Spleen (tissue), 11 donors: ENCODE results near the gene BMPR1A. TPM values are rescaled to one million over a fixed set of nuclear protein-coding genes. Genes with fewer than 3 reads are reported as not detected.
A peak's percentile ranks its signal among the peaks of the same experiment; 100 is the strongest.

Experiments used
- DNase-seq: peaks from one replicate; pipeline ENCODE4 v3.0.0-alpha.2; 2020
- H3K27ac ChIP-seq, 8 donors: fragments of 200-600 bp; sonication (generic) in 7 of 8; 1 replicate in 4 of 8; 2 replicates in 4 of 8; pipeline versions ENCODE4 v1.5.0 to v1.8.0; 2016 to 2021; ENCODE audit warnings: inconsistent platforms in 4 of 8, mild to moderate bottlenecking in 4 of 8, moderate library complexity in 1 of 8
- H3K27me3 ChIP-seq, 7 donors: fragments of 200-600 bp; sonication (generic) in 6 of 7; replicated peaks in 1 of 7; 1 replicate in 4 of 7; 2 replicates in 3 of 7; pipeline versions ENCODE4 v1.5.0 to v1.8.0; 2016 to 2021; ENCODE audit warnings: inconsistent platforms in 3 of 7, mild to moderate bottlenecking in 1 of 7
- H3K36me3 ChIP-seq, 6 donors: fragments of 200-600 bp; sonication (generic) in 5 of 6; 1 replicate in 4 of 6; 2 replicates in 2 of 6; pipeline versions ENCODE4 v1.5.0 to v1.8.0; 2016 to 2021; ENCODE audit warnings: inconsistent platforms in 2 of 6
- H3K4me1 ChIP-seq, 6 donors: fragments of 200-600 bp; sonication (generic) in 5 of 6; 1 replicate in 3 of 6; 2 replicates in 3 of 6; pipeline versions ENCODE4 v1.5.0 to v1.8.0; 2016 to 2021; ENCODE audit warnings: inconsistent platforms in 3 of 6
- H3K4me3 ChIP-seq, 8 donors: fragments of 200-600 bp; sonication (generic) in 7 of 8; 1 replicate in 4 of 8; 2 replicates in 4 of 8; pipeline versions ENCODE4 v1.5.0 to v1.8.0; 2016 to 2021; ENCODE audit warnings: inconsistent platforms in 4 of 8, mild to moderate bottlenecking in 4 of 8, moderate library complexity in 2 of 8
- H3K9me3 ChIP-seq, 8 donors: fragments of 200-600 bp; sonication (generic) in 7 of 8; 1 replicate in 4 of 8; 2 replicates in 4 of 8; pipeline versions ENCODE4 v1.5.0 to v1.8.0; 2016 to 2021; ENCODE audit warnings: inconsistent platforms in 4 of 8
- POLR2A ChIP-seq, 3 donors: fragments of 450-650 bp; IDR thresholded peaks; one replicate each; pipeline ENCODE4 v1.5.1; 2017; ENCODE audit warnings: antibody characterized with exemption in 3 of 3, mild to moderate bottlenecking in 1 of 3
- POLR2AphosphoS5 ChIP-seq, 3 donors: sonication (generic); formaldehyde crosslinking; IDR thresholded peaks; one replicate each; pipeline ENCODE4 v1.5.1; 2017; ENCODE audit warnings: antibody characterized with exemption in 3 of 3
- WGBS, 5 donors: extraction: QIAGEN DNeasy Blood & Tissue Kit in 3 of 5; methylation state at CpG; one replicate each; pipeline versions ENCODE4 v1.1.5 to v1.1.7; 2013 to 2018; 5-methylcytosine and 5-hydroxymethylcytosine counted together
- intact Hi-C: fragments of 100-400 bp; cut with DNase I; formaldehyde crosslinking; loops from one replicate; pipeline ENCODE4 v1.15.0; 2023; ENCODE audit warnings: low total_unique reads
- polyA plus RNA-seq, 3 donors: library from polyadenylated mRNA; stranded (reverse); fragments of 200-250 nt; gene quantifications; one replicate each; pipeline ENCODE4 v1.2.1, GENCODE V29; 2013
- total RNA-seq, 7 donors: library from RNA; depleted of rRNA in 3 of 7; stranded (reverse); fragments of >200 nt in 3 of 7; fragmentation: NEBNext Ultra II Directional in 4 of 7; extraction: Animal tissue kit (Norgen Biotek cat#: 25700) in 4 of 7; gene quantifications; one replicate each; pipeline versions ENCODE4 v1.1.0 to v1.2.1, GENCODE V29; 2016 to 2021
- TF ChIP-seq, protein P1 (sequence below), 11 experiments: fragments of 200-600 bp in 7 of 11; fragments of 450-650 bp in 4 of 11; sonication (generic) in 4 of 11; IDR thresholded peaks in 8 of 11; conservative IDR thresholded peaks in 3 of 11; 1 replicate in 7 of 11; 2 replicates in 4 of 11; pipeline versions ENCODE4 v1.4.0 to v1.8.0; 2016 to 2021; ENCODE audit warnings: antibody characterized with exemption in 11 of 11, inconsistent platforms in 4 of 11, mild to moderate bottlenecking in 1 of 11
- donor health status: healthy with polysubstance abuse.
- donor health status: DM: no; HTN: no; CAD: no; lungs with moderate emphysema.
- donor health status: DM: no; HTN: no; CAD: no.
- donor health status: Bipolar disorder and iron deficiency.
- donor health status: healthy.
- donor health status: DM: no; HTN: no; CAD: no.
- donor health status: DM: yes; HTN: yes; CAD: no.

The BMPR1A gene
- total and polyA plus RNA-seq, 10 donors: 1.3 to 17.9 (median 10.2) TPM

DNA sequence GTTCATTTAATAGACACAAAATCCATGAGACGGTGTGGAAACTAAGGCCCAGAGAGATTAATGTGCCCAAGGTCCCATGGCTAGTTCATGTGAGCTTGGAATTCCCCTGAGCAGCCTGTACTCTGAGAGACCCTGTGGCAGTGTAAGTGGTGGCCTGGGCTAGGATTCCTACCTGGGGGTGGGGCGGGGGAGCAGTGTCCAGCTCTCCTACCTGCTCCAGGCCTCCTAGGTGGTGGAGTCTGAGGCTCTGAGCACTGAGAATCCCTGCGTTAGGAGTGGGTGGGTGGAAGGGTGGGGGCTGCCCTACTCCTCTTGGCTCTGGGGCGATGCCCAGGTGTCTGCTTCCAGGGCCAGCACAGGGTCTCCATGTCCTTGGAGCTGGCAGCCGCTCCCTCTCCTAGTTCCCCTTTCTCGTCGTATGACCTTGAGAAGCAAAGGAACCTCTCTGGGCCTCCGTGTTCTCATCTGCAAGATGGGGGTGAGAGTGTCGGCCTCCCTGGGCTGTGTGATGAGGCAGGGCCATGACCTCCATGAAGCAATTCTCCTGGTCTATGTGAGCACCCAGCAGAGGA, 204.5 kb downstream of the BMPR1A start:
- Histone ChIP-seq H3K27me3 (peaks cover 0 to 22% (median 0%) of the 10 kb centered on the region in 7 donors), H3K4me1 (peaks cover 8 to 51% (median 35%) of the 10 kb centered on the region in 6 donors), H3K9me3 (no peaks in the 10 kb centered on the region), H3K4me3 (peak overlapping the region in 4 of 8 donors; percentile 4 to 72 (median 56)), H3K27ac (peak overlapping the region in 1 of 8 donors; percentile 82), H3K36me3 (peaks cover 0 to 20% (median 0%) of the 10 kb centered on the region in 6 donors)
- intact Hi-C loops: no loop called here
- TF ChIP-seq POLR2A (IDR thresholded peaks at IDR 0.05): no peak
- no peak for TF ChIP-seq POLR2AphosphoS5 (IDR thresholded peaks at IDR 0.05)
- TF ChIP-seq, protein P1, sequence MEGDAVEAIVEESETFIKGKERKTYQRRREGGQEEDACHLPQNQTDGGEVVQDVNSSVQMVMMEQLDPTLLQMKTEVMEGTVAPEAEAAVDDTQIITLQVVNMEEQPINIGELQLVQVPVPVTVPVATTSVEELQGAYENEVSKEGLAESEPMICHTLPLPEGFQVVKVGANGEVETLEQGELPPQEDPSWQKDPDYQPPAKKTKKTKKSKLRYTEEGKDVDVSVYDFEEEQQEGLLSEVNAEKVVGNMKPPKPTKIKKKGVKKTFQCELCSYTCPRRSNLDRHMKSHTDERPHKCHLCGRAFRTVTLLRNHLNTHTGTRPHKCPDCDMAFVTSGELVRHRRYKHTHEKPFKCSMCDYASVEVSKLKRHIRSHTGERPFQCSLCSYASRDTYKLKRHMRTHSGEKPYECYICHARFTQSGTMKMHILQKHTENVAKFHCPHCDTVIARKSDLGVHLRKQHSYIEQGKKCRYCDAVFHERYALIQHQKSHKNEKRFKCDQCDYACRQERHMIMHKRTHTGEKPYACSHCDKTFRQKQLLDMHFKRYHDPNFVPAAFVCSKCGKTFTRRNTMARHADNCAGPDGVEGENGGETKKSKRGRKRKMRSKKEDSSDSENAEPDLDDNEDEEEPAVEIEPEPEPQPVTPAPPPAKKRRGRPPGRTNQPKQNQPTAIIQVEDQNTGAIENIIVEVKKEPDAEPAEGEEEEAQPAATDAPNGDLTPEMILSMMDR (IDR thresholded peaks at IDR 0.05 in 8 of 11, conservative IDR thresholded peaks at IDR 0.05 in 3 of 11): no peak
- WGBS, 5 donors: 68 to 81% (median 70%) methylated on average over 6 to 9 of the region's 9 CpGs
- DNase-seq: peak; percentile 71

DNA sequence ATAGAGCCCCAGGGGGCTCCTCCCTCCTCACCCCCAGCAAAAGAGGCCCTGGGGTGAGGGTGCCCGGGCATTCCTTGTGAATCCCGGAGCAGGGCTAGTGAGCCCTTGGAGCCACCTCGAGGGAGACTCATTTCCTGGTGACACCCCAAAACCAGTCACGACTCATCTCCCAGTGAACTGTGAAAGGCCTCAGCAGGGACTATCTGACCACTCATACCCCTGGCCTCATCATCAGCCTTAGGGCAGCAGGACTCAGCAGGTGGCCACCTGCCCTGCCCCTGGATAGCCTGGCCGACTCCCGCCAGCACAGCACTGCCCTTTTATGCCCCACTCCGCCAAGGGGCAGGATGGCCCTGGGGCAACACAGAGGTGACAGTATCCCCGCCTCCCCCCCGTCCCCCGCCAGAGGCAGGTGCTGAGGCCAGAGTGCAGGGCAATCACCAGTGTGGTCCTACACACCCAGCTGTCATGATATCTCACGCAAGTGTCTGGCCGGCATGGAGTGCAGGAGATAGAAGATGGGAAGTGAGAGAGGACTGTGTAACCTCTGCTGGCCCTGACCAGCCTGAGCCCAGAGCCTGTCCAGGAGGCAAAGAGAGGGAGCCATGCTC, 205.2 kb downstream of the BMPR1A start:
- H3K4me3 ChIP-seq: no peak overlapping the region
- peaks cover 0 to 20% (median 0%) of the 10 kb centered on the region in 6 donors for H3K36me3 ChIP-seq
- intact Hi-C loops: no loop called here
- peak; percentile 64 for DNase-seq
- H3K27ac ChIP-seq: no peak overlapping the region
- TF ChIP-seq POLR2A (IDR thresholded peaks at IDR 0.05) (no peak), POLR2AphosphoS5 (IDR thresholded peaks at IDR 0.05) (peak in 1 of 3 donors; percentile 35)
- TF ChIP-seq, protein P1 (IDR thresholded peaks at IDR 0.05 in 8 of 11, conservative IDR thresholded peaks at IDR 0.05 in 3 of 11): no peak
- WGBS, 5 donors: 81 to 94% (median 89%) methylated on average over 12 of the region's 12 CpGs
- H3K27me3 ChIP-seq: peaks cover 0 to 22% (median 0%) of the 10 kb centered on the region in 7 donors
- no peaks in the 10 kb centered on the region for H3K9me3 ChIP-seq
- peaks cover 11 to 55% (median 39%) of the 10 kb centered on the region in 6 donors for H3K4me1 ChIP-seq

DNA sequence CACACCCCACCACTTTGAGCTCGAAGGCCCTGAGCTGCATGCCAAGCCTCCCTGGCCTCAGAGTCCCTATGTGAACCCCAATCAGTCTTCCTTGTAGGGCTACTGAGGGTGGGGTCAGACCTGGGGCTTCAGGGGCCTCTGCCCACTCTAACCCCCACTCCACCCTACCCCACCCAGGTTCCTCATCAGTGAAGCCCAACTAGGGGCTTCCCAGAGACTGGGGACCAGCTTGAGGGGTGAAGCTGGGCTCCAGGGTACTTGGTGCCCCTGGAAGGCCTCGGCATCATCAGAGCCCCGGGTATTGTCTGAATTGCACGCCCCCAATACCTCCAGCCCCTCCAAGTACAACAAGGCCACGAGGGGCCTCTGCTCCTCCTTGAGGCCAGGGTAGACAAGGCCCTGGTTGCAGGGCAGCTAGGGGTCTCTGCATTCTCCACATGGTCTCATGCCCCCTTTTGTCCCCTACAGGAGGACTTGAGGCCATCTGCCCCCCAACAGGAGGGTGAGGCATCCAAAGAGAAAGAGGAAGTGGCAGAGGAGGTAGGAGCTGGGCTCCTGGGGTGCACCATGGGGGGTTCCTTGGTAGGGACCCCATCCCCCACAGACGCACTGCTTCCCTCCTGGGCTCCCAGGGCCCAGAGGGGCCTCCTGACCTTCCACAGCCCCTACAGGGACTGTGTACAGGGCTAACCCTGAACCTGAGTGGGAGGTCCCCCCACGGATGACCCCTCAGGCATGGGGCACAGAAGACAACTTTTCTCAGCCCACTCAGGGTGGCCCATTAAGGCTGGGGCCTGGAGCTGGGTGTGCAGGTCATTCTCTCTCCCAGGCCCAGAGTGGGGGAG, 205.9 kb downstream of the BMPR1A start:
- Histone ChIP-seq H3K27me3 (peaks cover 0 to 22% (median 0%) of the 10 kb centered on the region in 7 donors), H3K4me3 (no peak overlapping the region), H3K4me1 (peaks cover 17 to 62% (median 45%) of the 10 kb centered on the region in 6 donors), H3K36me3 (peaks cover 0 to 20% (median 0%) of the 10 kb centered on the region in 6 donors), H3K9me3 (no peaks in the 10 kb centered on the region), H3K27ac (no peak overlapping the region)
- DNase-seq: peak; percentile 59
- intact Hi-C loops: no loop called here
- 76 to 89% (median 83%) methylated on average over 6 to 7 of the region's 7 CpGs for WGBS, 5 donors
- TF ChIP-seq POLR2AphosphoS5 (IDR thresholded peaks at IDR 0.05): no peak
- TF ChIP-seq POLR2A (IDR thresholded peaks at IDR 0.05): no peak
- TF ChIP-seq, protein P1 (IDR thresholded peaks at IDR 0.05 in 8 of 11, conservative IDR thresholded peaks at IDR 0.05 in 3 of 11): no peak
